ENCODE results near the gene DEFB121. TPM values are rescaled to one million over a fixed set of nuclear protein-coding genes. Genes with fewer than 3 reads are reported as not detected.

DEFB121 gene
- total and polyA plus RNA-seq, 2 donors (not counting 3 experiments of a cell fraction or from before 2014, with no cell fraction given): not detected

DNA sequence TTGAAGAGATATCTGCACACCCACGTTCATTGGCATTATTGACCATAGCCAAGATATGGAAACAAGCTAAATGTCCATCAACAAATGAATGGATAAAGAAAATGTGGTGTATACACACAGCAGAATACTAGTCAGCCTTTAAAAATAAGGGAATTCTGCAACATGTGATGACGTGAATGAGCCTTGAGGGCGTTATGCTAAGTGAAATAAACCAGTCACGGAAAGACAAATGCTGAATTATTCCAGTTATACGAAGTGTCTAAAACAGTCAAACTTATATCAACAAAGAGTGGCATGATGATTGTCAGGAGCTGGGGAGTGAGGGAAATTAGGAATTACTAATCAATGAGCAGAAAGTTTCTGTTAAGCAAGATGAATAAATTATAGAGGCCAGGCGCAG lies 8.4 kb upstream of the DEFB121 start:
- CTCF ChIA-PET: interaction anchor here (3.1 kb wide), 1 partner anchor 88 kb away, joined by 43 read pairs; no protein-coding TSS in a partner anchor
- no peak for FAIRE-seq

More for the DNA sequence above, 8.4 kb upstream of the DEFB121 start:
- Histone ChIP-seq H3K9me1 (replicated peaks; ENCODE audit: control insufficient read depth, extremely low read depth, insufficient read depth, low read length) (no peaks in the 10 kb centered on the region), H3K79me2 (ENCODE audit: control insufficient read depth, insufficient read depth, low read length) (no peaks in the 10 kb centered on the region), H4K20me1 (replicated peaks; ENCODE audit: control insufficient read depth, extremely low read depth, insufficient read depth, low read length) (no peaks in the 10 kb centered on the region), H3K27me3 (ENCODE audit: control insufficient read depth in 2 of 2, insufficient read depth in 2 of 2, low read length in 2 of 2) (no peaks in the 10 kb centered on the region), H3K9me3 (replicated peaks; ENCODE audit: control insufficient read depth, insufficient read depth, low read length) (no peaks in the 10 kb centered on the region), H3K4me1 (ENCODE audit: control insufficient read depth, extremely low read depth, insufficient read depth, low read length) (no peaks in the 10 kb centered on the region), H3K27ac (ENCODE audit: insufficient read depth, low read depth, low read length) (no peak overlapping the region), H3K4me2 (ENCODE audit: insufficient read depth, low read length) (no peak overlapping the region), H2AFZ (ENCODE audit: low read depth, low read length) (no peak overlapping the region), H3K9ac (replicated peaks; ENCODE audit: extremely low read depth, insufficient read depth, low read length) (no peak overlapping the region), H3K36me3 (ENCODE audit: control insufficient read depth in 2 of 2, extremely low read depth in 1 of 2, insufficient read depth in 2 of 2, low read length in 2 of 2) (no peaks in the 10 kb centered on the region), H3K4me3 (replicated peaks in 1 of 3; ENCODE audit: insufficient read depth in 1 of 3, low read depth in 1 of 3, low read length in 3 of 3) (no peak overlapping the region)
- no TSS peak for BruUV-seq (replicated peaks)
- no peak for DNase-seq (ENCODE audit: low read depth, low spot score)
- intact Hi-C loops (cut with micrococcal nuclease): no loop called here
- dilution Hi-C loops (cut with MboI; ENCODE audit: extremely low pct_ligation_motif_present, low sequenced_read_pairs): no loop called here
- TF ChIP-seq, protein P1, sequence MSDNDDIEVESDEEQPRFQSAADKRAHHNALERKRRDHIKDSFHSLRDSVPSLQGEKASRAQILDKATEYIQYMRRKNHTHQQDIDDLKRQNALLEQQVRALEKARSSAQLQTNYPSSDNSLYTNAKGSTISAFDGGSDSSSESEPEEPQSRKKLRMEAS (IDR thresholded peaks at IDR 0.05; ENCODE audit: insufficient read depth, insufficient read length): no peak
- TF ChIP-seq POLR2AphosphoS5 (IDR thresholded peaks at IDR 0.05; ENCODE audit: insufficient read depth, low read depth, low read length) (no peak), MYC (IDR thresholded peaks at IDR 0.05; ENCODE audit: low read depth, low read length) (no peak), FOS (IDR thresholded peaks at IDR 0.05; ENCODE audit: borderline replicate concordance, insufficient read depth, low read length) (no peak), POLR2A (IDR thresholded peaks at IDR 0.05; ENCODE audit: low read depth, low read length) (no peak), JUN (IDR thresholded peaks at IDR 0.05; ENCODE audit: borderline replicate concordance, insufficient read depth, insufficient read length, low read depth) (no peak), EZH2 (IDR thresholded peaks at IDR 0.05; ENCODE audit: borderline replicate concordance, low read depth, low read length, severe bottlenecking) (no peak), GATA2 (IDR thresholded peaks at IDR 0.05; ENCODE audit: insufficient read depth, insufficient read length, low read depth, low read length) (no peak)
- TF ChIP-seq, protein P2, sequence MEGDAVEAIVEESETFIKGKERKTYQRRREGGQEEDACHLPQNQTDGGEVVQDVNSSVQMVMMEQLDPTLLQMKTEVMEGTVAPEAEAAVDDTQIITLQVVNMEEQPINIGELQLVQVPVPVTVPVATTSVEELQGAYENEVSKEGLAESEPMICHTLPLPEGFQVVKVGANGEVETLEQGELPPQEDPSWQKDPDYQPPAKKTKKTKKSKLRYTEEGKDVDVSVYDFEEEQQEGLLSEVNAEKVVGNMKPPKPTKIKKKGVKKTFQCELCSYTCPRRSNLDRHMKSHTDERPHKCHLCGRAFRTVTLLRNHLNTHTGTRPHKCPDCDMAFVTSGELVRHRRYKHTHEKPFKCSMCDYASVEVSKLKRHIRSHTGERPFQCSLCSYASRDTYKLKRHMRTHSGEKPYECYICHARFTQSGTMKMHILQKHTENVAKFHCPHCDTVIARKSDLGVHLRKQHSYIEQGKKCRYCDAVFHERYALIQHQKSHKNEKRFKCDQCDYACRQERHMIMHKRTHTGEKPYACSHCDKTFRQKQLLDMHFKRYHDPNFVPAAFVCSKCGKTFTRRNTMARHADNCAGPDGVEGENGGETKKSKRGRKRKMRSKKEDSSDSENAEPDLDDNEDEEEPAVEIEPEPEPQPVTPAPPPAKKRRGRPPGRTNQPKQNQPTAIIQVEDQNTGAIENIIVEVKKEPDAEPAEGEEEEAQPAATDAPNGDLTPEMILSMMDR (IDR thresholded peaks at IDR 0.05; ENCODE audit: extremely low read depth in 1 of 2, insufficient read depth in 1 of 2, low read depth in 1 of 2, low read length in 2 of 2): no peak
- POLR2A ChIA-PET: no interaction called here
